GM12892 (cell line): ENCODE data around the gene FSTL4.

Experiments
- POLR2AphosphoS5 ChIP-seq: IDR thresholded peaks from 2 replicates; pipeline ENCODE4 v1.6.1; 2011; ENCODE audit warnings: low read depth, low read length, control low read depth
- TAF1 ChIP-seq: IDR thresholded peaks from 2 replicates; pipeline ENCODE4 v1.6.1; 2011; ENCODE audit warnings: low read depth, mild to moderate bottlenecking, control low read depth, low read length, borderline replicate concordance

- TF ChIP-seq TAF1 = no peak
- TF ChIP-seq POLR2AphosphoS5 = no peak
Observed at GRCh38 chr5:133251296-133252132, 360.8 kb downstream of the FSTL4 start.
